ENCODE data around the gene SLC25A22.

The SLC25A22 gene

DNA sequence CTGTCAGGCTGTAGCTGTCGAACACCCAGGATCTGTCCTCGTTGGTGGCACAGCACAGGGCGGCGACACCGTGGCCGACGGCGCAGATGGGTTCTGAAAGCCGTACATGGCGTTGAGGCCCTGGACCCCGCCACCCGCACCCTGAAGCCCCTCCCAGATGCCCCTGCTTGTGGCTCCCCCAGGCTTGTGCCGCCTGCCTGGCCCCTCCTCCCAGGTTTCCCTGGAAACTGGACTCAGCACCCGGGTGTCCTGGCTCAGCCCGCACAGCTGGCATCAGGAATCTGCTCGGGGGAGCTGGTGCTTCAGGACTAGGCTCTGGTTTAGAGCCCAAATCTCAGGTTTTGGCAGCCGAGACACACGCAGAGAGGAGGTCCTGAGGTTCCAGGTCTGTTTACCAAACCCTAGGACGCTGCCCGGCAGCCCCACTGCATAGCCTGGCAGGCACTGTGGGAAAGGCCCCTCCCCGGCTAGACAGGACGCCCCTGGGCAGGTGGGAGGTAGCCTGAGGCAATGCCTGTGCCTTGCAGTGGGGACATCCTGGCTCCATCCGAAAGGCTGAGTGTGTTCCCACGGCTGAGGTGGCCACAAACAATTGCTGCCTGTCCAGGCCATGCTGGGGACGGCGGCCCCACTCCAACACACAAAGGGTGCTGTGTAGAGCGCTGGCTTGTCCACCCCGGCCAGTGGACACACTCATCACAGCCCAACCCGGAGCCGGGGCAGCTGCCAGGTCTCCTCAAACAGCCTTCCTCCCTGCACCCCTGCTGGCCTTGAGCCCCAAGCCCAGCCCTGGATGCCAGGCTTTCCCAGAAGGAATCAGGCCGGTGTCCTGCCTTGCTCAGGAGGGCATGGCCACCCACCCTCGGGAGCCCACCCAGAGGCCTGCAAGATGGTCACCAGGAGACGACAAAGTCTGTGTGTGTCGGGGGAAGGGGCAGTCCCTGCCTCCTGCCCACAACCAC lies 25.4 kb downstream of the SLC25A22 start:
- no peaks in the 10 kb centered on the region for H3K27me3 ChIP-seq (ENCODE audit: control insufficient read depth in 5 of 5, insufficient read depth in 4 of 5, low read length in 5 of 5)
- no peak overlapping the region for H3K27ac ChIP-seq (ENCODE audit: low read depth, low read length)
- H3K36me3 ChIP-seq (ENCODE audit: control insufficient read depth in 5 of 5, insufficient read depth in 5 of 5, low read length in 5 of 5), result peaks cover 0 to 43% (median 37%) of the 10 kb centered on the region in 5 donors
- no peak overlapping the region for H3K9ac ChIP-seq (ENCODE audit: low read length in 5 of 5)
- H3K4me3 ChIP-seq (ENCODE audit: low read depth in 1 of 5, low read length in 5 of 5), result no peak overlapping the region
- H3K9me3 ChIP-seq (ENCODE audit: control insufficient read depth in 5 of 5, low read length in 5 of 5), result no peaks in the 10 kb centered on the region
- peaks cover 1 to 35% (median 23%) of the 10 kb centered on the region in 5 donors for H3K4me1 ChIP-seq (ENCODE audit: control insufficient read depth in 5 of 5, insufficient read depth in 5 of 5, low read length in 5 of 5)

DNA sequence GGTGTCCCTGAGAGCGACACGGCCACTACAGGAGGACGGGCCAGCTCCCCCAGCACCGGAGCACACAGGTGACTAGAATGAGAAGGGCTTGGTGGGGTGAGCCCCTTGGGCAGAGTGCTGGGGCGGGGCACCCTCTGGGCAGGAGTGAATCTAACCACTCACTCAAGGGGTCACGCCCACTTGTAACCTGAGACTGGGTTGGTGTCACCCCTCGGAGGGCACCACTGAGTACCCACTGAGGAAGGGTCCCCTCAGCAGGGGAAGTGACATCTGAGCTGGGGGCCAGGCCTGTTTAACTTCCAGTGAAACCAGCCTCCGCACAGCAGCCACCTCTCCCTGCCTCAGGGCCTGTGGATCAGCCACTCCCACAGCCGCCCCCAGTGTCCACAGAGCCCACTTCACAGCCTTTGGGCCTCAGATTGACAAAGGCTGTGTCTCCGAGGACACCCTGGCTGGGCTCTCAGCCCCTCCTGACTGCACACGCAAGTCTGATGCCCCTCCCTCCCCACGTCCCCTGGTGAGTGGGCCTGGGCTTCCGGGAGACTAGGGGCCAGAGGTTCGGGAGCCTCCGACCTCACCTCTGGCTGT lies 26.4 kb downstream of the SLC25A22 start:
- Histone ChIP-seq H3K9me3 (ENCODE audit: control insufficient read depth in 5 of 5, low read length in 5 of 5) (no peaks in the 10 kb centered on the region), H3K9ac (ENCODE audit: low read length in 5 of 5) (no peak overlapping the region), H3K4me3 (ENCODE audit: low read depth in 1 of 5, low read length in 5 of 5) (no peak overlapping the region), H3K27me3 (ENCODE audit: control insufficient read depth in 5 of 5, insufficient read depth in 4 of 5, low read length in 5 of 5) (no peaks in the 10 kb centered on the region), H3K36me3 (ENCODE audit: control insufficient read depth in 5 of 5, insufficient read depth in 5 of 5, low read length in 5 of 5) (peaks cover 0 to 52% (median 43%) of the 10 kb centered on the region in 5 donors), H3K4me1 (ENCODE audit: control insufficient read depth in 5 of 5, insufficient read depth in 5 of 5, low read length in 5 of 5) (peaks cover 1 to 36% (median 20%) of the 10 kb centered on the region in 5 donors), H3K27ac (ENCODE audit: low read depth, low read length) (no peak overlapping the region)

DNA sequence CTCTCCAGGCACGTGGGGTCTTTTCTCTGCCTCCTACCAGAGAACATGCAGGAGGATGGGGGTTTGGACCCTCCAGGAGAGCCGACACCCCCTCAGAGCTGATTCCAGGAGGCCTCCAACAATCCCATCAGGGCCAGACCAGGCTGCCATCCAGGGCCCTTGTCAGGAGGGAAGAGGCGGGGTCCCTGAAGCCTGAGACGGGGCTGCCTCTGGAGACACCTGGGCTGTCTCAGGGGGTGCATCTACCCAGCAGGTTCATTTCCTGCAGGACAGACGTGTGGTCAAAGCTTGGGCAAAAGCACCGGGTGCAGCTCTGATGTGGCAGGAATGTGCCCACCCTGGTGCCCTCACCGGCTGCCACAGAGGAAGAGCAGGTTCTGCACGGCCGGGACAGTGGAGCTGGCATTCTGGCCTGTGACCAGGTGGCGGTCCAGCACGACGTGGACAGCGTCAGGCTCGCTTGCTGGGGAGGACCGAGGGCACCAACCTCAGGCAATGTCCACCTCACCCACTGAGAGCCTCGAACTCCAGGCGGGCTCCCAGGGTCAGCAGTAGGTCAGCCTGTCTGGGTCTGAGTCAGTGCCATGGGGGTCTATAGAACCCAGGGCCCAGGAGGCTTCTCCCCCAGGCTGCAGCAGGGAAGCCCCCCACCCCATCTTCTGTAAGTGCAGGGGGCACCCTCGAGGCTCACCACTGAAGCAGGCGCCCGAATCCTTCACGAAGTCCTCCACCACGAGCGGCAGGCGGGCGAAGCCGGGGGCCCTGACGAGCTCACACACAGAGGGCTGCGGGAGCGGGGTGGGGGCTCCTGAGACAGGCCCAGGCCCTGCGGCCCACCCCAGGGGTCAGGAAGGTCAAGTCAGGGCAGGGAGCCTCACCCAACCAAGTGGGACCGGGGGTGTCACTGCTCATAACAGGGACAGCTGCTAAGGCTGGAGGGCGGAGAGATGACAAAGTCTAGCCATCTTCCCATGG lies 27.2 kb downstream of the SLC25A22 start:
- no peak overlapping the region for H3K4me3 ChIP-seq (ENCODE audit: low read depth in 1 of 5, low read length in 5 of 5)
- no peaks in the 10 kb centered on the region for H3K9me3 ChIP-seq (ENCODE audit: control insufficient read depth in 5 of 5, low read length in 5 of 5)
- no peak overlapping the region for H3K27ac ChIP-seq (ENCODE audit: low read depth, low read length)
- H3K4me1 ChIP-seq (ENCODE audit: control insufficient read depth in 5 of 5, insufficient read depth in 5 of 5, low read length in 5 of 5), result peaks cover 1 to 36% (median 12%) of the 10 kb centered on the region in 5 donors
- peaks cover 0 to 60% (median 51%) of the 10 kb centered on the region in 5 donors for H3K36me3 ChIP-seq (ENCODE audit: control insufficient read depth in 5 of 5, insufficient read depth in 5 of 5, low read length in 5 of 5)
- peak overlapping the region in 1 of 5 donors; percentile 17 for H3K9ac ChIP-seq (ENCODE audit: low read length in 5 of 5)
- H3K27me3 ChIP-seq (ENCODE audit: control insufficient read depth in 5 of 5, insufficient read depth in 4 of 5, low read length in 5 of 5), result no peaks in the 10 kb centered on the region

DNA sequence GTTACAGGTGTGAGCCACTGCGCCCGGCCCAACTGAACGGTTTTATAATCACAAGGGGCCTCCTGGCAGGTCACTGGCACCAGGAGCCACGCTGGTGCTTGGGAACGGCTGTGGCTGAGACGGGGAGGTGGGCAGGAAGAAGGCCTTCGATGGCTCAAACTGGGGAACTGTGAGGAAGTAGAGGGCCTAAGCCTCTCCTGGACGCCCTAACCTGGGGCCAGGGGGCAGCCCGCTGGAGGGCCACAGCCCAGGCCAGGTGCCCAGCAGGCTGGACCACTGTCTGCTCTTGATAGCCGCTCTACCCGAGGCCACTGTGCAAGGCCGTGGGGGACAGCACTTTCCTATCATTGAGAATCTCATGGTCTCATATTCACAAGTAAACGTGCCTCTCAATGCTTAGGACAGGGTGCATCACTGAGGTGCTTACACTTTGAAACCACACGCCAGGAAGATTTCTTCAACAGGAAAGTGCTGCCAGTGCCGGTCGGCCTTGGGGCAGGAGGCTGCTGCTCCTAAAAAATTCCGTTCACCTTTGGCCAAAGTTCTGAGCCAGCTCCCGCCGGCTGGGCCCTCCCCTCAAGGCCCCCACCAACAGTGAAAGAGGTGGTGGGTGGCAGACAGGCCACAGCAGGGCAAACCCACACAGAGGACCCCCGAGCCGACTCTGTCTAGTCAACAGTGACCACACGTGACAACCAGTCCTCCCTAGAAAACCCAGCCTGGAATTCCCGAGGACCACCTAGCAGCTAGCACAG lies 28.0 kb downstream of the SLC25A22 start:
- Histone ChIP-seq H3K9me3 (ENCODE audit: control insufficient read depth in 5 of 5, low read length in 5 of 5) (no peaks in the 10 kb centered on the region), H3K36me3 (ENCODE audit: control insufficient read depth in 5 of 5, insufficient read depth in 5 of 5, low read length in 5 of 5) (peaks cover 0 to 67% (median 54%) of the 10 kb centered on the region in 5 donors), H3K27me3 (ENCODE audit: control insufficient read depth in 5 of 5, insufficient read depth in 4 of 5, low read length in 5 of 5) (no peaks in the 10 kb centered on the region), H3K27ac (ENCODE audit: low read depth, low read length) (no peak overlapping the region), H3K9ac (ENCODE audit: low read length in 5 of 5) (peak overlapping the region in 1 of 5 donors; percentile 17), H3K4me3 (ENCODE audit: low read depth in 1 of 5, low read length in 5 of 5) (no peak overlapping the region), H3K4me1 (ENCODE audit: control insufficient read depth in 5 of 5, insufficient read depth in 5 of 5, low read length in 5 of 5) (peaks cover 0 to 27% (median 4%) of the 10 kb centered on the region in 5 donors)

DNA sequence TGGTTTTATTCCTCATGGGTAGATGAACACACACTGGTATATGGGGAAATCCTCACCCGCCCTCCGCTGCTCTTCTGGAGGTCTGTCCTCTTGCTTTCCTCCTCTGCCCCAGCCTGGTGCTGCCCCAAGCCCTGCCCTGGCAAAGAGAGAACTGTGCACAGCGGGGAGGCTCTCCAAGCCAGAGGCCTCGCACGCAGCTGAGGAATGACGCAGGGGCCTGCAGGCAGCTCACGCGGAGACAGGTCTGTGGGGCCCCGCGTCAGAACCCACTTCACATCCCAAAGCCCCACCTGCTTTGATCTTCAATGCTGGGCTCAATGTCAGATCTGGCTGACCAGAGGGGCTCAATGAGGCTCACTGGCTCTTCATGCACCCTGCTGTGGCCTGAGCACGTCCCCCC lies 30.8 kb downstream of the SLC25A22 start:
- Histone ChIP-seq H3K27me3 (ENCODE audit: control insufficient read depth in 5 of 5, insufficient read depth in 4 of 5, low read length in 5 of 5) (no peaks in the 10 kb centered on the region), H3K4me1 (ENCODE audit: control insufficient read depth in 5 of 5, insufficient read depth in 5 of 5, low read length in 5 of 5) (peaks cover 0 to 25% (median 4%) of the 10 kb centered on the region in 5 donors), H3K9ac (ENCODE audit: low read length in 5 of 5) (no peak overlapping the region), H3K36me3 (ENCODE audit: control insufficient read depth in 5 of 5, insufficient read depth in 5 of 5, low read length in 5 of 5) (peaks cover 0 to 74% (median 64%) of the 10 kb centered on the region in 5 donors), H3K4me3 (ENCODE audit: low read depth in 1 of 5, low read length in 5 of 5) (no peak overlapping the region), H3K9me3 (ENCODE audit: control insufficient read depth in 5 of 5, low read length in 5 of 5) (no peaks in the 10 kb centered on the region), H3K27ac (ENCODE audit: low read depth, low read length) (no peak overlapping the region)

DNA sequence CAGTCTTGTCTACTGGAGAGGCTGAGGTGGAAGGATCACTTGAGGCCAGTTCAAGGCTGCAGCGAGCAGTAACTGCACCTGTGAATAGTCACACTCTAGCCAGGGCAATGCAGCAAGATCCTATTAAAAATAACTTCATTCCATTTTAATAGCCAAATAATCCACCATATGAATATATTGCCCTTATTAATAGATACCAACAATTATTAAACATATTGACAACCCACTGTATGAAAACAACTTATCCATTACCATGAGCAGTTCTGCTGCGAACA lies 31.2 kb downstream of the SLC25A22 start:
- Histone ChIP-seq H3K4me1 (ENCODE audit: control insufficient read depth in 5 of 5, insufficient read depth in 5 of 5, low read length in 5 of 5) (peaks cover 0 to 27% (median 7%) of the 10 kb centered on the region in 5 donors), H3K36me3 (ENCODE audit: control insufficient read depth in 5 of 5, insufficient read depth in 5 of 5, low read length in 5 of 5) (peaks cover 0 to 73% (median 62%) of the 10 kb centered on the region in 5 donors)

DNA sequence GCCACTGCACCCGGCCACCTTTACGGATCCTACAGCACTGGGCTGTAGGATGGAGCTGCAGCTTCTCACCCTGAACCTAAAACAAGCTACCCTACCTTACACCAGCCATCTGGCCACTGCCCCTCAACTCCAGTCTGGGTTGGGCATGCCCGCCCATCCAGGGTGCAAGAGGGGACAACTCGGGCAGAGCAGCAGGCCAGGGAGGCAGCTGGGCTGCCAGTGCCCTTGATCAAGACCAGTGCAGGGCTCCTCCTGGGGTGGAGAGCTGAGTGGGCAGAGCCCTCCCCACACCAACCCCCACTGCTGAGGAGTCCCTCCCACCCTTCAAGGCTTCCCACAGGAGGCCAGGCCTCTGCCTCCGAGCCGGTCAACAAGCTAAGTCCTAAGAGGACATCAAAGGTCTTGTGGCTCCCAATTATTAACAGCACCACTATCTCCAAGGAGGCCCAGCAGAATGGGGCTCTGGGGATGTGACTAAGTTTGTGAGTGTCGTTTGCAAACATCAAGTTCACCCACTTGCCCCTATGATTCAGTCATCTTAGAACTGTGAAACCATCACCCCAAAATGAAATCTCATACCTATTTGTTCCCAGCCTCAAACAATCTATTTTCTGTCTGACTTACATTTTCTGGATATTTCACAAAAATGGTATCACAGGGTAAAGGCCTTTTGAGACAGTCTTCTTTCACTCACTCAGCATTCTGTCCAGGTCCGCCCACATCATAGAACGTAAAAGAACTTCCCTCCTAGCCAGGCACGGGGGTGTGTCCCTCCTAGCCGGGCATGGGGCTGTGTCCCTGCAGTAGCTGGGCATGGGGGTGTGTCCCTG lies 31.8 kb downstream of the SLC25A22 start:
- H3K9me3 ChIP-seq (ENCODE audit: control insufficient read depth in 5 of 5, low read length in 5 of 5), result no peaks in the 10 kb centered on the region
- H3K27ac ChIP-seq (ENCODE audit: low read depth, low read length), result peak overlapping the region; percentile 50
- H3K36me3 ChIP-seq (ENCODE audit: control insufficient read depth in 5 of 5, insufficient read depth in 5 of 5, low read length in 5 of 5), result peaks cover 0 to 73% (median 61%) of the 10 kb centered on the region in 5 donors
- no peaks in the 10 kb centered on the region for H3K27me3 ChIP-seq (ENCODE audit: control insufficient read depth in 5 of 5, insufficient read depth in 4 of 5, low read length in 5 of 5)
- H3K9ac ChIP-seq (ENCODE audit: low read length in 5 of 5), result no peak overlapping the region
- H3K4me3 ChIP-seq (ENCODE audit: low read depth in 1 of 5, low read length in 5 of 5), result no peak overlapping the region
- H3K4me1 ChIP-seq (ENCODE audit: control insufficient read depth in 5 of 5, insufficient read depth in 5 of 5, low read length in 5 of 5), result peaks cover 0 to 27% (median 7%) of the 10 kb centered on the region in 5 donors

More for the DNA sequence above, 31.2 kb downstream of the SLC25A22 start:
- no peak overlapping the region for H3K4me3 ChIP-seq (ENCODE audit: low read depth in 1 of 5, low read length in 5 of 5)
- no peaks in the 10 kb centered on the region for H3K9me3 ChIP-seq (ENCODE audit: control insufficient read depth in 5 of 5, low read length in 5 of 5)
- no peaks in the 10 kb centered on the region for H3K27me3 ChIP-seq (ENCODE audit: control insufficient read depth in 5 of 5, insufficient read depth in 4 of 5, low read length in 5 of 5)
- H3K9ac ChIP-seq (ENCODE audit: low read length in 5 of 5), result no peak overlapping the region
- H3K27ac ChIP-seq (ENCODE audit: low read depth, low read length), result peak overlapping the region; percentile 50

DNA sequence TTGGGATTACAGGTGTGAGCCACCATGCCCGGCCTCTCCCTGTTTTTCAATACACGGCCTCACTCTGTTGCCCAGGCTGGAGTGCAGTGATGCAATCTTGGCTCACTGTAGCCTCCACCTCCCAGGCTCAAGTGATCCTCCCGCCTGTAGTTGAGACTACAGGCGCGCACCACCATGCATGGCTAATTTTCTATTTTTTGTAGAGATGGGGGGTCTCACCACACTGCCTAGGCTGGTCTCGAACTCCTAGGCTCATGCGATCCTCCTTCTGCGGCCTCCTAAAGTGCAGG lies 32.3 kb downstream of the SLC25A22 start:
- H3K36me3 ChIP-seq (ENCODE audit: control insufficient read depth in 5 of 5, insufficient read depth in 5 of 5, low read length in 5 of 5), result peaks cover 0 to 73% (median 59%) of the 10 kb centered on the region in 5 donors
- H3K9me3 ChIP-seq (ENCODE audit: control insufficient read depth in 5 of 5, low read length in 5 of 5), result no peaks in the 10 kb centered on the region
- no peaks in the 10 kb centered on the region for H3K27me3 ChIP-seq (ENCODE audit: control insufficient read depth in 5 of 5, insufficient read depth in 4 of 5, low read length in 5 of 5)
- H3K9ac ChIP-seq (ENCODE audit: low read length in 5 of 5), result no peak overlapping the region
- H3K27ac ChIP-seq (ENCODE audit: low read depth, low read length), result peak overlapping the region; percentile 50
- peaks cover 0 to 27% (median 7%) of the 10 kb centered on the region in 5 donors for H3K4me1 ChIP-seq (ENCODE audit: control insufficient read depth in 5 of 5, insufficient read depth in 5 of 5, low read length in 5 of 5)
- H3K4me3 ChIP-seq (ENCODE audit: low read depth in 1 of 5, low read length in 5 of 5), result no peak overlapping the region

Data from subcutaneous abdominal adipose tissue (tissue), 5 donors.